ENCODE data around the gene GBGT1. TPM values are rescaled to one million over a fixed set of nuclear protein-coding genes. Genes with fewer than 3 reads are reported as not detected.
A peak's percentile ranks its signal among the peaks of the same experiment; 100 is the strongest.

Gene GBGT1
- total RNA-seq, 1 experiment from 2014 or later, result not detected

DNA sequence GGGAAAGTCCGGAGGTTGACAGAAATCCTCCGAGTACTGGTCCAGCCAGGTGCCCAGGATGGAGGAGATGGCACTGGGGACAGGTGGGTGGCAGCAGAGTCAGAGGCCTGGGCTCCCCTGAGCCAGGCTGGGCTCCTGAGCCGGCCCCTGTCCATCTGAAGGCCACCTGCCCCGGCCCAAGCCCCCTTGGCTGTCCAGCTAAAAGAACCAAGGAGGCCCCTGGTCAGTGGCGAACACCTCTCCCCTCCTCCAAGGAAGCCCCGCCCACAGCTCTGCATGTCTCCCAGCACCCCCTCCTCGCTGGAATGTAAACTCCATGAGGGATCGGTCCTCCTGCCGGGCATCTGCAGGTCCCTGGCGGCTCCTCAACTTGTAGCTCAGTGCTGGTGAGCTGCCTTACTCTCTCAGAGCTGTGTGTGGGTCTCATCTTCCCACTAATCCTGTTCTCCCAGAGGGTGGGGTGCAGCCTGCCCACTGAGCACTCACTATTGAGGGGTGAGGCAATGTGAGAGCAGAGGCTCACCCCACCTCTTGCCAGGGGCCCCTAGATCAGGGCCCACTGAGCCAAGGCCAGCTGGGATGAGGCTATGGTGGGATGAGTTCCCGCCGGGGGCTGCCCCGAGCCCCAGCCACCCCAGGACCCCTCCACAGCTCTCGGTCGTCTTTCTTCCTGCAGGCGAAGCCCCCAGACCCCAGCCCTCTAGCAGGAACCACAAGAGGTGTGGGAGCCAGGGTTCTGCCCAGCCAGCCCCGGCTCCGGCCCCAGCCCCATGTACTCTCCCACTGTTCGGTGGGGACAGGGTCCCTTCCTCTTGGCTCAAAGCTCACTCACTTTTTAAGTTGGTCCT is 54.7 kb downstream of the GBGT1 start:
- H2AFZ ChIP-seq (ENCODE audit: low read length), result no peak overlapping the region
- CTCF ChIA-PET, result no interaction called here

GRCh38 chr9:133107961-133108793 is 55.5 kb downstream of the GBGT1 start:
- no peak overlapping the region for H2AFZ ChIP-seq (ENCODE audit: low read length)
- H3K4me1 ChIP-seq (ENCODE audit: insufficient read depth, low read length), result peaks cover 9% of the 10 kb centered on the region; the same call in 1 of the 2 replicates
- intact Hi-C loops (cut with micrococcal nuclease), result no loop called here
- DNase-seq (no peak), ATAC-seq (no peak)
- H3K27ac ChIP-seq (ENCODE audit: low read length), result no peak overlapping the region
- no peaks in the 10 kb centered on the region for H3F3A ChIP-seq (ENCODE audit: low read length, unreplicated experiment)
- TF ChIP-seq, protein P1, sequence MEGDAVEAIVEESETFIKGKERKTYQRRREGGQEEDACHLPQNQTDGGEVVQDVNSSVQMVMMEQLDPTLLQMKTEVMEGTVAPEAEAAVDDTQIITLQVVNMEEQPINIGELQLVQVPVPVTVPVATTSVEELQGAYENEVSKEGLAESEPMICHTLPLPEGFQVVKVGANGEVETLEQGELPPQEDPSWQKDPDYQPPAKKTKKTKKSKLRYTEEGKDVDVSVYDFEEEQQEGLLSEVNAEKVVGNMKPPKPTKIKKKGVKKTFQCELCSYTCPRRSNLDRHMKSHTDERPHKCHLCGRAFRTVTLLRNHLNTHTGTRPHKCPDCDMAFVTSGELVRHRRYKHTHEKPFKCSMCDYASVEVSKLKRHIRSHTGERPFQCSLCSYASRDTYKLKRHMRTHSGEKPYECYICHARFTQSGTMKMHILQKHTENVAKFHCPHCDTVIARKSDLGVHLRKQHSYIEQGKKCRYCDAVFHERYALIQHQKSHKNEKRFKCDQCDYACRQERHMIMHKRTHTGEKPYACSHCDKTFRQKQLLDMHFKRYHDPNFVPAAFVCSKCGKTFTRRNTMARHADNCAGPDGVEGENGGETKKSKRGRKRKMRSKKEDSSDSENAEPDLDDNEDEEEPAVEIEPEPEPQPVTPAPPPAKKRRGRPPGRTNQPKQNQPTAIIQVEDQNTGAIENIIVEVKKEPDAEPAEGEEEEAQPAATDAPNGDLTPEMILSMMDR (conservative IDR thresholded peaks at IDR 0.05; ENCODE audit: low read depth, low read length), result no peak
- TF ChIP-seq EZH2 (IDR thresholded peaks at IDR 0.05; ENCODE audit: low read length, unreplicated experiment), result no peak
- TF ChIP-seq EZH2phosphoT487 (IDR thresholded peaks at IDR 0.05; ENCODE audit: borderline replicate concordance, low read length), result no peak
- no peaks in the 10 kb centered on the region for H3K27me3 ChIP-seq (ENCODE audit: low read length)
- no peaks in the 10 kb centered on the region for H3K79me2 ChIP-seq (ENCODE audit: low read length)
- no peaks in the 10 kb centered on the region for H4K20me1 ChIP-seq (ENCODE audit: low read length)
- ChIA-PET POLR2A (ENCODE audit: unreplicated experiment) (no interaction called here), CTCF (interaction anchor here (1.3 kb wide), 1 partner anchor 36 kb away, joined by 7 read pairs; no protein-coding TSS in a partner anchor)
- peaks cover 3% of the 10 kb centered on the region; the same call in 1 of the 2 replicates for H3K36me3 ChIP-seq (ENCODE audit: low read depth, low read length)
- H3K4me3 ChIP-seq (ENCODE audit: low read length), result no peak overlapping the region
- H3K4me2 ChIP-seq (ENCODE audit: low read length), result no peak overlapping the region
- H3K9me3 ChIP-seq (ENCODE audit: low read length), result no peaks in the 10 kb centered on the region
- BruUV-seq (replicated peaks), result TSS peak; percentile 15
- no peaks in the 10 kb centered on the region for H3K9me2 ChIP-seq (replicated peaks; ENCODE audit: low read length)
- H3K9ac ChIP-seq (ENCODE audit: low read length), result no peak overlapping the region

More for the DNA sequence above, 54.7 kb downstream of the GBGT1 start:
- BruUV-seq (replicated peaks), result no TSS peak
- POLR2A ChIA-PET (ENCODE audit: unreplicated experiment), result no interaction called here
- Histone ChIP-seq H4K20me1 (ENCODE audit: low read length) (no peaks in the 10 kb centered on the region), H3K9ac (ENCODE audit: low read length) (no peak overlapping the region), H3K27me3 (ENCODE audit: low read length) (no peaks in the 10 kb centered on the region), H3K36me3 (ENCODE audit: low read depth, low read length) (peaks cover 3% of the 10 kb centered on the region; the same call in 1 of the 2 replicates), H3K9me2 (replicated peaks; ENCODE audit: low read length) (no peaks in the 10 kb centered on the region), H3K9me3 (ENCODE audit: low read length) (no peaks in the 10 kb centered on the region), H3F3A (ENCODE audit: low read length, unreplicated experiment) (no peaks in the 10 kb centered on the region), H3K4me3 (ENCODE audit: low read length) (no peak overlapping the region), H3K79me2 (ENCODE audit: low read length) (no peaks in the 10 kb centered on the region), H3K27ac (ENCODE audit: low read length) (no peak overlapping the region), H3K4me2 (ENCODE audit: low read length) (no peak overlapping the region), H3K4me1 (ENCODE audit: insufficient read depth, low read length) (peaks cover under 1% of the 10 kb centered on the region; the same call in 1 of the 2 replicates)
- intact Hi-C loops (cut with micrococcal nuclease), result no loop called here
- ATAC-seq, result no peak
- no peak for DNase-seq
- TF ChIP-seq EZH2phosphoT487 (IDR thresholded peaks at IDR 0.05; ENCODE audit: borderline replicate concordance, low read length) (no peak), EZH2 (IDR thresholded peaks at IDR 0.05; ENCODE audit: low read length, unreplicated experiment) (no peak)
- TF ChIP-seq, protein P1 (conservative IDR thresholded peaks at IDR 0.05; ENCODE audit: low read depth, low read length), result no peak
